ENCODE results near the gene NCK2. TPM values are rescaled to one million over a fixed set of nuclear protein-coding genes. Genes with fewer than 3 reads are reported as not detected.

The NCK2 gene
- polyA plus RNA-seq, 1 experiment, result 20.5 TPM

DNA sequence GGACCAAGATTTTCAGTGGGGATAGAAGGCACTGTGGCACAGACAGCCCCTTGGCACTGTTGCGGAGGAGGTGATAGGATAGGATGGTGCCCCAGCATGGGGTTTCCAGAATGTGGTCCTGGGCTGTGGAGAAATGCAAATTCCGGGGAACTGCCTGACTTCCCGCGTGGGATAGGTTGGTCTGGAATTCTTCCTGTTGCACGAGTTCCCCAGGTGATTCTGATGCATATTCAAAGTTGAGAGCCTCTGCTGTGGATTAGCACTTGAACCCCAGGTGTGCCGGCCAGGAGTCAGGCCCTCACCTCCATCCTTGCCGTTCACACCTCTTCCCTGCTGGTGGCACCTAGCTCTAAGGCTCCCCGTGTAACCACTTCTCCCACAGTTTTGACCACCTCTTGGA lies 15.5 kb downstream of the NCK2 start:
- Histone ChIP-seq H3K27ac (ENCODE audit: low read depth, low read length) (no peak overlapping the region), H3K27me3 (ENCODE audit: control insufficient read depth, insufficient read depth, low read length) (no peaks in the 10 kb centered on the region), H3K4me3 (ENCODE audit: low read depth, low read length) (no peak overlapping the region), H3K9me3 (ENCODE audit: control insufficient read depth, insufficient read depth, low read length) (no peaks in the 10 kb centered on the region)
- ChIA-PET POLR2A (no interaction called here), CTCF (no interaction called here)
- TF ChIP-seq, protein P1, sequence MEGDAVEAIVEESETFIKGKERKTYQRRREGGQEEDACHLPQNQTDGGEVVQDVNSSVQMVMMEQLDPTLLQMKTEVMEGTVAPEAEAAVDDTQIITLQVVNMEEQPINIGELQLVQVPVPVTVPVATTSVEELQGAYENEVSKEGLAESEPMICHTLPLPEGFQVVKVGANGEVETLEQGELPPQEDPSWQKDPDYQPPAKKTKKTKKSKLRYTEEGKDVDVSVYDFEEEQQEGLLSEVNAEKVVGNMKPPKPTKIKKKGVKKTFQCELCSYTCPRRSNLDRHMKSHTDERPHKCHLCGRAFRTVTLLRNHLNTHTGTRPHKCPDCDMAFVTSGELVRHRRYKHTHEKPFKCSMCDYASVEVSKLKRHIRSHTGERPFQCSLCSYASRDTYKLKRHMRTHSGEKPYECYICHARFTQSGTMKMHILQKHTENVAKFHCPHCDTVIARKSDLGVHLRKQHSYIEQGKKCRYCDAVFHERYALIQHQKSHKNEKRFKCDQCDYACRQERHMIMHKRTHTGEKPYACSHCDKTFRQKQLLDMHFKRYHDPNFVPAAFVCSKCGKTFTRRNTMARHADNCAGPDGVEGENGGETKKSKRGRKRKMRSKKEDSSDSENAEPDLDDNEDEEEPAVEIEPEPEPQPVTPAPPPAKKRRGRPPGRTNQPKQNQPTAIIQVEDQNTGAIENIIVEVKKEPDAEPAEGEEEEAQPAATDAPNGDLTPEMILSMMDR (IDR thresholded peaks at IDR 0.05; ENCODE audit: low read depth, low read length), result no peak
- no peak for DNase-seq (ENCODE audit: low read depth, low spot score)

DNA sequence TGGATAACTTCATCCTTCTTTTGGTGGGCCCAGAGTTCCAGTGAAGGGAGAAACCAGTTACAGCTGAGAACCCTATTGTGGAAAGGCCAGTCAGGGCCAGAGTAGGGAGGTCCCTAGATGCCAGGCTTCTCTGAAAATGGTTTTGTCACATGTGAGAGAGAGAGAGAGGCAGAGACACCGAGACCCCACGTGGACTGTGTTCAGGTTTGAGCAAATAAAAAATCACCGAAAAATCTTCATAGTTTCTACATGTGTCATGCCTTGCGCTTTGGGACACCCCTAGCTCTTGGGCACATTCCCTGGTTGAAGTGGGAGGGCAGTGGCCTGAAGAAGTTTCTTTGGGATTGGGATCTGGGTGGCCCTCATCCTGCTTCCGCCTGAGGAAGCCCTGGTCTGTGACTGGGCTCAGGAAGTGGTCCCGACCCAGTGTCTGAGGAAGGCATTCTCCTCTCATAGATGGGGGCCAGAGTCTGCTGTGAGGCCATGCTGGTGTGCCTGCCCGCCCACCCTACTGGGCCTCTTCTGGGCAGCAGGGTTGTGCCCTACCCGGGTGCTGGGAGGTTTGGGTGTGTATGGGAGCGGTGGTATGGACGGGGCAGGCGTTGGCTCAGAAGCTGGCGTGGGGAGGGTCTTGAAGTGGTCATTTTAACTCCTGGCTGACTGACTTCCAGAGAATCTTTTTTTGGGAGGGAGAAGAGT lies 16.1 kb downstream of the NCK2 start:
- TF ChIP-seq, protein P1 (IDR thresholded peaks at IDR 0.05; ENCODE audit: low read depth, low read length), result no peak
- no peak for DNase-seq (ENCODE audit: low read depth, low spot score)
- Histone ChIP-seq H3K27me3 (ENCODE audit: control insufficient read depth, insufficient read depth, low read length) (no peaks in the 10 kb centered on the region), H3K27ac (ENCODE audit: low read depth, low read length) (no peak overlapping the region), H3K9me3 (ENCODE audit: control insufficient read depth, insufficient read depth, low read length) (no peaks in the 10 kb centered on the region), H3K4me3 (ENCODE audit: low read depth, low read length) (no peak overlapping the region)
- POLR2A ChIA-PET, result no interaction called here
- CTCF ChIA-PET, result no interaction called here

DNA sequence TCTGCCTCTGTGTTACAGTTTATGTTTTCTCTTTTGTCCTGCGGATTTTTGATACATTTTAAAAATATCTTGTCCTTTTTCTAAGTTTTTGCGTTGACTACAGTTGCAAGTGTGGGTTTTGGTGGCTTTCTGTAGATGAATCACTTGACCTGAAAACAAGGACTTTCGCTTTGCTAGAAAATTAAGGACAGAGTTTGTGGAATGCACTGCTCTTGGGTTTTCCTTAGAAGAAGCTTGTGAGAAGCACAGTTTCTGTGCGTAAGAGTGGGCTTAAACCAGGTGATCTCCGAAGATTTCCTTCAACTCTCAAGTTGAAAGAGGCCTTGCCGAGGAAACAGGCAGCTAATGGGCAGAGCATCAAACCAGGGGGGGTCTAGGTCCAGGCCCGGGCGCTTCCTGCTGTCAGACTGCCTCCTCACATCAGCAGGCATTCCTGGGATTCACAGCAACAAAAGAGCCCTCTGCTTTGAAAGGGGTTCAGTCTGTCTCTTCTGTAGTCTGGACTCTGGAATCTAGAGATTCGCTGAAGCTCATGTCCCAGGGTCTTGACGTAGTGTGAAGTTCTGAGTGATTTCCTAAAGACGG lies 17.3 kb downstream of the NCK2 start:
- Histone ChIP-seq H3K27ac (ENCODE audit: low read depth, low read length) (no peak overlapping the region), H3K9me3 (ENCODE audit: control insufficient read depth, insufficient read depth, low read length) (no peaks in the 10 kb centered on the region), H3K4me3 (ENCODE audit: low read depth, low read length) (no peak overlapping the region), H3K27me3 (ENCODE audit: control insufficient read depth, insufficient read depth, low read length) (no peaks in the 10 kb centered on the region)
- no peak for DNase-seq (ENCODE audit: low read depth, low spot score)
- CTCF ChIA-PET, result no interaction called here
- TF ChIP-seq, protein P1 (IDR thresholded peaks at IDR 0.05; ENCODE audit: low read depth, low read length), result no peak
- POLR2A ChIA-PET, result no interaction called here

DNA sequence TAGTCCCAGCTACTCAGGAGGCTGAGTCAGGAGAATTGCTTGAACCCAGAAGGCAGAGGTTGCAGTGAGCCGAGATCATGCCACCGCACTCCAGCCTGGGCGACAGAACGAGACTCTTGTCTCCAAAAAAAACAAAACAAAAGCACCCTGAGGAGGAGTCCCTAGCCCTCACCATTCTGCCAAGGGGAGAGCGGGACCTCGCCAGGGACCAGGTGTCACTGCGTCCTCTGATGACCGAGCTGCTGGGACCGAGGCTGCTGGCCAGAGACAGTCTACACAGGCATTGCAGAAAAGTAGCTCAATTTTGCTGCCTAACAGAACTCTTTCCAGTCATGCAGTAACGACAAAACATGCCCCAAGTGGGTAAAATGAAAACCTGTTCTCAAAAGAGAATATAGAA lies 18.4 kb downstream of the NCK2 start:
- ChIA-PET CTCF (no interaction called here), POLR2A (no interaction called here)
- TF ChIP-seq, protein P1 (IDR thresholded peaks at IDR 0.05; ENCODE audit: low read depth, low read length), result no peak
- Histone ChIP-seq H3K27ac (ENCODE audit: low read depth, low read length) (no peak overlapping the region), H3K27me3 (ENCODE audit: control insufficient read depth, insufficient read depth, low read length) (no peaks in the 10 kb centered on the region), H3K4me3 (ENCODE audit: low read depth, low read length) (no peak overlapping the region), H3K9me3 (ENCODE audit: control insufficient read depth, insufficient read depth, low read length) (no peaks in the 10 kb centered on the region)
- DNase-seq (ENCODE audit: low read depth, low spot score), result no peak

DNA sequence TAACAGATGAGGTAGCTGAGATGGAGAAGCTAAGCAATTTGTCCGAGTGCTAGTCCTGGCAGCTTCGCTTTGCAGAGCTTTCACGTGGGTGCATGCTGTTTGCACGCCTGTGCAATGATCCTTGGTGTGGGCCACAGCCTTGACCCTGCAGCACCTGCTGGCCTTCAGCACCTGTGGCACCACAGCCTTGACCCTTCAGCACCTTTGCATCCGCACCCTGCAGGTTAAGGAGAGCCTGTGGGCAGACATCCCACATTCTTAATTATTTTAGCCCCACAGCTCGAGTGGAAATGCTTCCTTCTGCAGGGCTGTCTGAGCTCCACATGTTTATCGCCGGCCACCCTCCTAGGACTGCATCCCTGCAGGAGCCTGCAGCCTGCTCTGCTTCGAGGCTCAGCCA lies 19.3 kb downstream of the NCK2 start:
- TF ChIP-seq, protein P1 (IDR thresholded peaks at IDR 0.05; ENCODE audit: low read depth, low read length), result no peak
- ChIA-PET POLR2A (no interaction called here), CTCF (interaction anchor here (0.6 kb wide), 1 partner anchor 526 kb away, joined by 5 read pairs; no protein-coding TSS in a partner anchor)
- DNase-seq (ENCODE audit: low read depth, low spot score), result no peak
- Histone ChIP-seq H3K27ac (ENCODE audit: low read depth, low read length) (no peak overlapping the region), H3K27me3 (ENCODE audit: control insufficient read depth, insufficient read depth, low read length) (no peaks in the 10 kb centered on the region), H3K9me3 (ENCODE audit: control insufficient read depth, insufficient read depth, low read length) (no peaks in the 10 kb centered on the region), H3K4me3 (ENCODE audit: low read depth, low read length) (no peak overlapping the region)
